ENCODE measurements around the gene LCP2. TPM values are rescaled to one million over a fixed set of nuclear protein-coding genes. Genes with fewer than 3 reads are reported as not detected.

Gene LCP2
- total RNA-seq, 1 experiment from 2014 or later, result 0.36 TPM

DNA sequence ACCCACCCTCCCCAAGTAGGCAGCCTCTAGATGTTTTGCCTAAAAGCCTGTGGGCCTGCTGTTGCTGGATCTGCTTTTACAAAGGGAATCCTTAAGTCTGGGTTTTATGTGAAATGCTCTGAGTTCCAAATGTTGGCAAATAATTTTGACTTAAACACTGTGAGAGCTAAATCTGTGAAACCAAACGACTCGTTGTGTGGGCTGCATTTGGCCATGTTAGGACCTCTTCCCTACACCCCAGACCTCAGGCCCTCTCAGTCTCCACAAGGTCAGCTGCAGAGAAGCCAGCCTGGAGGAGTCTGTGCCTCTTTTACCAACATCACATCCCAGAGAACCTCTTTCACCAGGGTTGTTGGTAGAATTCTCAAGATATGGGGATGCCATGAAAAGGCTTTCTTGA, 9.4 kb downstream of the LCP2 start:
- ATAC-seq (no peak), DNase-seq (ENCODE audit: low read depth, low spot score) (no peak)
- in situ Hi-C loops (cut with HindIII; ENCODE audit: low pct_unique_long_range_greater_than_20kb, low sequenced_read_pairs), result no loop called here
- H3K36me3 ChIP-seq (ENCODE audit: control insufficient read depth, insufficient read depth, low read length), result no peaks in the 10 kb centered on the region
- no peaks in the 10 kb centered on the region for H3K9me3 ChIP-seq (ENCODE audit: control insufficient read depth, insufficient read depth, low read depth, low read length)
- no peak for TF ChIP-seq TCF7L2 (IDR thresholded peaks at IDR 0.05; ENCODE audit: low read depth, low read length)
- no peak for TF ChIP-seq SIN3A (IDR thresholded peaks at IDR 0.05; ENCODE audit: borderline replicate concordance, insufficient read depth, low read depth, low read length)
- TF ChIP-seq POLR2AphosphoS5 (IDR thresholded peaks at IDR 0.05; ENCODE audit: low read depth, low read length), result no peak
- TF ChIP-seq, protein P1, sequence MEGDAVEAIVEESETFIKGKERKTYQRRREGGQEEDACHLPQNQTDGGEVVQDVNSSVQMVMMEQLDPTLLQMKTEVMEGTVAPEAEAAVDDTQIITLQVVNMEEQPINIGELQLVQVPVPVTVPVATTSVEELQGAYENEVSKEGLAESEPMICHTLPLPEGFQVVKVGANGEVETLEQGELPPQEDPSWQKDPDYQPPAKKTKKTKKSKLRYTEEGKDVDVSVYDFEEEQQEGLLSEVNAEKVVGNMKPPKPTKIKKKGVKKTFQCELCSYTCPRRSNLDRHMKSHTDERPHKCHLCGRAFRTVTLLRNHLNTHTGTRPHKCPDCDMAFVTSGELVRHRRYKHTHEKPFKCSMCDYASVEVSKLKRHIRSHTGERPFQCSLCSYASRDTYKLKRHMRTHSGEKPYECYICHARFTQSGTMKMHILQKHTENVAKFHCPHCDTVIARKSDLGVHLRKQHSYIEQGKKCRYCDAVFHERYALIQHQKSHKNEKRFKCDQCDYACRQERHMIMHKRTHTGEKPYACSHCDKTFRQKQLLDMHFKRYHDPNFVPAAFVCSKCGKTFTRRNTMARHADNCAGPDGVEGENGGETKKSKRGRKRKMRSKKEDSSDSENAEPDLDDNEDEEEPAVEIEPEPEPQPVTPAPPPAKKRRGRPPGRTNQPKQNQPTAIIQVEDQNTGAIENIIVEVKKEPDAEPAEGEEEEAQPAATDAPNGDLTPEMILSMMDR (IDR thresholded peaks at IDR 0.05), result no peak
- TF ChIP-seq, protein P2, sequence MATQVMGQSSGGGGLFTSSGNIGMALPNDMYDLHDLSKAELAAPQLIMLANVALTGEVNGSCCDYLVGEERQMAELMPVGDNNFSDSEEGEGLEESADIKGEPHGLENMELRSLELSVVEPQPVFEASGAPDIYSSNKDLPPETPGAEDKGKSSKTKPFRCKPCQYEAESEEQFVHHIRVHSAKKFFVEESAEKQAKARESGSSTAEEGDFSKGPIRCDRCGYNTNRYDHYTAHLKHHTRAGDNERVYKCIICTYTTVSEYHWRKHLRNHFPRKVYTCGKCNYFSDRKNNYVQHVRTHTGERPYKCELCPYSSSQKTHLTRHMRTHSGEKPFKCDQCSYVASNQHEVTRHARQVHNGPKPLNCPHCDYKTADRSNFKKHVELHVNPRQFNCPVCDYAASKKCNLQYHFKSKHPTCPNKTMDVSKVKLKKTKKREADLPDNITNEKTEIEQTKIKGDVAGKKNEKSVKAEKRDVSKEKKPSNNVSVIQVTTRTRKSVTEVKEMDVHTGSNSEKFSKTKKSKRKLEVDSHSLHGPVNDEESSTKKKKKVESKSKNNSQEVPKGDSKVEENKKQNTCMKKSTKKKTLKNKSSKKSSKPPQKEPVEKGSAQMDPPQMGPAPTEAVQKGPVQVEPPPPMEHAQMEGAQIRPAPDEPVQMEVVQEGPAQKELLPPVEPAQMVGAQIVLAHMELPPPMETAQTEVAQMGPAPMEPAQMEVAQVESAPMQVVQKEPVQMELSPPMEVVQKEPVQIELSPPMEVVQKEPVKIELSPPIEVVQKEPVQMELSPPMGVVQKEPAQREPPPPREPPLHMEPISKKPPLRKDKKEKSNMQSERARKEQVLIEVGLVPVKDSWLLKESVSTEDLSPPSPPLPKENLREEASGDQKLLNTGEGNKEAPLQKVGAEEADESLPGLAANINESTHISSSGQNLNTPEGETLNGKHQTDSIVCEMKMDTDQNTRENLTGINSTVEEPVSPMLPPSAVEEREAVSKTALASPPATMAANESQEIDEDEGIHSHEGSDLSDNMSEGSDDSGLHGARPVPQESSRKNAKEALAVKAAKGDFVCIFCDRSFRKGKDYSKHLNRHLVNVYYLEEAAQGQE (IDR thresholded peaks at IDR 0.05; ENCODE audit: insufficient read depth in 1 of 2, low read depth in 2 of 2, low read length in 1 of 2), result no peak
- no peaks in the 10 kb centered on the region for H3K4me1 ChIP-seq (ENCODE audit: control insufficient read depth, insufficient read depth, low read length)
- CTCF ChIA-PET, result no interaction called here
- H3K4me3 ChIP-seq (ENCODE audit: low read depth in 2 of 2, low read length in 2 of 2), result no peak overlapping the region
- no peak overlapping the region for H3K27ac ChIP-seq (ENCODE audit: low read length)
- intact Hi-C loops (cut with micrococcal nuclease; ENCODE audit: unreplicated experiment), result no loop called here
- BruUV-seq (replicated peaks), result no TSS peak
- peaks cover 19% of the 10 kb centered on the region for H3K27me3 ChIP-seq (ENCODE audit: control insufficient read depth, insufficient read depth, low read length)
- POLR2A ChIA-PET, result no interaction called here

DNA sequence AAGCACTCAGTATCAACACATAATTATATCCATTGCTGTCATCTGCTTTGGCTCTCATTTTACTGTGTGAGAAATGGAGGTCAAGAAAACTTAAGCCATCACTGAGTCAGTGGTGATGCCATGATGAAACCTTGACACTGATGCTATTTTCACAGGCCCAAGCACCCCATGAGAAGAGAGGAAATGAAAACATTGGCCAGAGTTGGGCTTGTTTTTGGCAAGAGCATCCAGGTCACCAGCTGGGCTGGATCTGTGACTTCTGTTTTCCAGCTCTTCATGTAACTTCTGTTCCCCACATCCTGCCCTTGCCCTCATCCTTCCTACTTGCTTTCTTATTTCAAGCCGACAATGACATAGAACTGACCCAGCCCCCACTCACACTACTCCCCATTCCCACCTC, 10.0 kb downstream of the LCP2 start:
- CTCF ChIA-PET, result no interaction called here
- DNase-seq (ENCODE audit: low read depth, low spot score) (no peak), ATAC-seq (no peak)
- POLR2A ChIA-PET, result no interaction called here
- intact Hi-C loops (cut with micrococcal nuclease; ENCODE audit: unreplicated experiment), result no loop called here
- H3K4me1 ChIP-seq (ENCODE audit: control insufficient read depth, insufficient read depth, low read length), result no peaks in the 10 kb centered on the region
- no peaks in the 10 kb centered on the region for H3K9me3 ChIP-seq (ENCODE audit: control insufficient read depth, insufficient read depth, low read depth, low read length)
- no peaks in the 10 kb centered on the region for H3K36me3 ChIP-seq (ENCODE audit: control insufficient read depth, insufficient read depth, low read length)
- TF ChIP-seq, protein P2 (IDR thresholded peaks at IDR 0.05; ENCODE audit: insufficient read depth in 1 of 2, low read depth in 2 of 2, low read length in 1 of 2), result no peak
- TF ChIP-seq TCF7L2 (IDR thresholded peaks at IDR 0.05; ENCODE audit: low read depth, low read length) (no peak), POLR2AphosphoS5 (IDR thresholded peaks at IDR 0.05; ENCODE audit: low read depth, low read length) (no peak), SIN3A (IDR thresholded peaks at IDR 0.05; ENCODE audit: borderline replicate concordance, insufficient read depth, low read depth, low read length) (no peak)
- TF ChIP-seq, protein P1 (IDR thresholded peaks at IDR 0.05), result no peak
- BruUV-seq (replicated peaks), result no TSS peak
- H3K4me3 ChIP-seq (ENCODE audit: low read depth in 2 of 2, low read length in 2 of 2), result no peak overlapping the region
- in situ Hi-C loops (cut with HindIII; ENCODE audit: low pct_unique_long_range_greater_than_20kb, low sequenced_read_pairs), result no loop called here
- H3K27me3 ChIP-seq (ENCODE audit: control insufficient read depth, insufficient read depth, low read length), result peaks cover 17% of the 10 kb centered on the region
- H3K27ac ChIP-seq (ENCODE audit: low read length), result no peak overlapping the region

All from Panc1 (cell line).